GM21515 (cell line): ENCODE data around the gene C10orf90.
"Not testable (repeated sequence)": the region's sequence is repeated elsewhere in the genome, so short reads cannot be mapped to it uniquely, and the experiment has no call there.

ENCODE experiments used
- ATAC-seq: cut with Tn5 transposase; IDR thresholded peaks from one replicate; pipeline ENCODE4 v1.9.1; 2021; ENCODE audit not compliant: unreplicated experiment

Gene C10orf90

GRCh38 chr10:126397640-126398382 lies 272.7 kb downstream of the C10orf90 start:
- no peak for ATAC-seq

- no peak for ATAC-seq
Observed at GRCh38 chr10:126397156-126397555, 273.3 kb downstream of the C10orf90 start.

GRCh38 chr10:126394948-126395347 lies 275.5 kb downstream of the C10orf90 start:
- ATAC-seq, result no peak

GRCh38 chr10:126393076-126393475 lies 277.4 kb downstream of the C10orf90 start:
- ATAC-seq, result no peak

- no peak for ATAC-seq
Observed at GRCh38 chr10:126392469-126392868, 278.0 kb downstream of the C10orf90 start.

GRCh38 chr10:126392068-126392467 lies 278.4 kb downstream of the C10orf90 start:
- ATAC-seq, result no peak

GRCh38 chr10:126391192-126391885 lies 279.2 kb downstream of the C10orf90 start:
- ATAC-seq, result no peak

- ATAC-seq, result no peak
Observed at GRCh38 chr10:126390324-126390723, 280.2 kb downstream of the C10orf90 start.

- no peak for ATAC-seq
Observed at GRCh38 chr10:126387931-126388911, 282.3 kb downstream of the C10orf90 start, which contains the start of gene ADAM12. TSS of gene ADAM12 (minus strand) at chr10:126388477. CDS start at chr10:126388145, 332 bp downstream.

GRCh38 chr10:126387041-126387921 lies 283.2 kb downstream of the C10orf90 start:
- ATAC-seq, result no peak

- no peak for ATAC-seq
Observed at GRCh38 chr10:126384269-126384873, 286.1 kb downstream of the C10orf90 start.

GRCh38 chr10:126380352-126381076 lies 290.0 kb downstream of the C10orf90 start:
- ATAC-seq, result no peak

GRCh38 chr10:126379166-126379565 lies 291.3 kb downstream of the C10orf90 start:
- not testable (repeated sequence) for ATAC-seq

GRCh38 chr10:126376956-126377355 lies 293.5 kb downstream of the C10orf90 start:
- no peak for ATAC-seq

GRCh38 chr10:126375926-126376554 lies 294.5 kb downstream of the C10orf90 start:
- no peak for ATAC-seq

- no peak for ATAC-seq
Observed at GRCh38 chr10:126375299-126375698, 295.2 kb downstream of the C10orf90 start.
